AG04450 (cell line): ENCODE results near the gene TEKT2. TPM values are rescaled to one million over a fixed set of nuclear protein-coding genes. Genes with fewer than 3 reads are reported as not detected.
A peak's percentile ranks its signal among the peaks of the same experiment; 100 is the strongest.

Source experiments
- CTCF ChIA-PET: fragments of 300-600, 350-600 bp; formaldehyde crosslinking; extraction: SDS; loops from one replicate; lab custom pipeline; 2022; ENCODE audit warnings: antibody characterized with exemption, inconsistent platforms; lab: Charles Lee
- POLR2A ChIA-PET: fragments of 350-600 bp; formaldehyde crosslinking; extraction: SDS; loops from one replicate; lab custom pipeline; 2021; ENCODE audit warnings: antibody characterized with exemption, inconsistent platforms; lab: Yijun Ruan, JAX
- DNase-seq: peaks from one replicate; pipeline ENCODE4 v3.0.0-alpha.2; 2011; ENCODE audit warnings: low read depth, low spot score
- H3K27ac ChIP-seq: one replicate; pipeline ENCODE4 v1.5.1; 2012; ENCODE audit warnings: low read depth, low read length, control low read depth
- H3K27me3 ChIP-seq: one replicate; pipeline ENCODE4 v1.6.0; 2012; ENCODE audit warnings: low read length; ENCODE audit not compliant: control insufficient read depth, insufficient read depth
- H3K4me3 ChIP-seq: 2 replicates; pipeline ENCODE4 v1.5.1; 2011; ENCODE audit warnings: mild to moderate bottlenecking, low read depth, low read length, control low read depth
- H3K9me3 ChIP-seq: 2 replicates; pipeline ENCODE4 v1.5.1; 2012; ENCODE audit warnings: low read length; ENCODE audit not compliant: control insufficient read depth, insufficient read depth
- CTCF ChIP-seq: IDR thresholded peaks from 2 replicates; pipeline ENCODE4 v1.5.1; 2011; ENCODE audit warnings: low read depth, low read length, control low read depth, inconsistent platforms
- polyA plus RNA-seq: library from polyadenylated mRNA; depleted of rRNA; stranded (reverse); fragments of >200 nt; gene quantifications from 2 replicates; pipeline ENCODE4 v1.2.3, GENCODE V29; 2011

TEKT2 gene
- polyA plus RNA-seq, 1 experiment, result 0.12 TPM

GRCh38 chr1:36125129-36125991 lies 41.5 kb downstream of the TEKT2 start, which contains the start of gene COL8A2:
COL8A2 (minus strand) TSS chr1:36125222; CDS start chr1:36100242, 24,980 bp downstream.
- POLR2A ChIA-PET, result no interaction called here
- no peak for DNase-seq
- Histone ChIP-seq H3K27me3 (peaks cover 23% of the 10 kb centered on the region), H3K27ac (no peak within 1 kb of the TSS), H3K4me3 (peak within 1 kb of the TSS; percentile 25; the same call in 1 of the 2 replicates), H3K9me3 (no peaks in the 10 kb centered on the region; the same call in 1 of the 2 replicates)
- TF ChIP-seq CTCF, result no peak
- CTCF ChIA-PET, result no interaction called here

GRCh38 chr1:36126005-36126716 lies 42.3 kb downstream of the TEKT2 start:
- no peak overlapping the region for H3K27ac ChIP-seq
- no peak for DNase-seq
- H3K4me3 ChIP-seq, result no peak overlapping the region
- ChIA-PET POLR2A (no interaction called here), CTCF (no interaction called here)
- TF ChIP-seq CTCF, result no peak
- peaks cover 23% of the 10 kb centered on the region for H3K27me3 ChIP-seq
- no peaks in the 10 kb centered on the region; the same call in 1 of the 2 replicates for H3K9me3 ChIP-seq

- Histone ChIP-seq H3K27ac (no peak overlapping the region), H3K9me3 (no peaks in the 10 kb centered on the region; the same call in 1 of the 2 replicates), H3K4me3 (no peak overlapping the region), H3K27me3 (peaks cover 23% of the 10 kb centered on the region)
- ChIA-PET CTCF (no interaction called here), POLR2A (no interaction called here)
- DNase-seq, result no peak
- TF ChIP-seq CTCF, result no peak
These were observed 43.1 kb downstream of the TEKT2 start for GRCh38 chr1:36126797-36127500.

- TF ChIP-seq CTCF, result no peak
- POLR2A ChIA-PET, result interaction anchor here (0.7 to 1.4 kb wide), 4 partner anchors 9 to 54 kb away, joined by 3 to 4 read pairs (median 3); partner anchors contain the start of gene TRAPPC3
- H3K27me3 ChIP-seq, result peaks cover 21% of the 10 kb centered on the region
- CTCF ChIA-PET, result no interaction called here
- H3K9me3 ChIP-seq, result no peaks in the 10 kb centered on the region; the same call in 1 of the 2 replicates
- DNase-seq, result no peak
- no peak overlapping the region for H3K27ac ChIP-seq
- no peak overlapping the region for H3K4me3 ChIP-seq
These were observed 44.4 kb downstream of the TEKT2 start for GRCh38 chr1:36128126-36128904.
